HFFc6 (cell line): ENCODE measurements around the gene CGAS. TPM values are rescaled to one million over a fixed set of nuclear protein-coding genes. Genes with fewer than 3 reads are reported as not detected.
A peak's percentile ranks its signal among the peaks of the same experiment; 100 is the strongest.

Experiments used
- DNase-seq: peaks from one replicate; pipeline ENCODE4 v3.0.0-alpha.2; 2018
- H3K27ac Mint-ChIP-seq: 2 replicates; pipeline ENCODE4 v1.8.0; 2020; ENCODE audit warnings: mild to moderate bottlenecking, mixed read lengths
- H3K27me3 Mint-ChIP-seq: 2 replicates; pipeline ENCODE4 v1.8.0; 2021; ENCODE audit warnings: mild to moderate bottlenecking, moderate library complexity, mixed read lengths; ENCODE audit not compliant: insufficient read depth
- H3K36me3 Mint-ChIP-seq: 2 replicates; pipeline ENCODE4 v1.8.0; 2021; ENCODE audit warnings: low read depth, mixed read lengths
- H3K4me1 Mint-ChIP-seq: 2 replicates; pipeline ENCODE4 v1.8.0; 2020; ENCODE audit warnings: low read depth, mixed read lengths
- H3K4me3 Mint-ChIP-seq: 2 replicates; pipeline ENCODE4 v1.8.0; 2020; ENCODE audit warnings: mild to moderate bottlenecking, moderate library complexity, mixed read lengths
- H3K9me3 Mint-ChIP-seq: 2 replicates; pipeline ENCODE4 v1.8.0; 2020; ENCODE audit warnings: mild to moderate bottlenecking, mixed read lengths
- long read RNA-seq: library from polyadenylated mRNA; unstranded; transcript quantifications from one replicate; pipeline ENCODE4 v2.0.0, GENCODE V29; 2019
- total RNA-seq, 6 experiments: library from RNA; stranded (reverse); fragmentation: NEBNext Ultra II Directional; extraction: Animal tissue kit (Norgen Biotek cat#: 25700); gene quantifications; 2 replicates in 1 of 6; 3 replicates in 5 of 6; pipeline ENCODE4 v1.2.3, GENCODE V29; 2021
- TF ChIP-seq, protein P1 (sequence below): fragments of 200-600 bp; sonication (generic); IDR thresholded peaks from 2 replicates; pipeline ENCODE4 v1.5.0; 2021; ENCODE audit warnings: antibody characterized with exemption, mild to moderate bottlenecking

The CGAS gene
- 1 to 10 TPM; 3.6 to 5.3 (median 5.0) TPM for total RNA-seq
- long read RNA-seq, partial matches to known transcripts: 1 of 4 reads
- long read RNA-seq, other reads (novel, unspliced or antisense): 2 of 4 reads

DNA sequence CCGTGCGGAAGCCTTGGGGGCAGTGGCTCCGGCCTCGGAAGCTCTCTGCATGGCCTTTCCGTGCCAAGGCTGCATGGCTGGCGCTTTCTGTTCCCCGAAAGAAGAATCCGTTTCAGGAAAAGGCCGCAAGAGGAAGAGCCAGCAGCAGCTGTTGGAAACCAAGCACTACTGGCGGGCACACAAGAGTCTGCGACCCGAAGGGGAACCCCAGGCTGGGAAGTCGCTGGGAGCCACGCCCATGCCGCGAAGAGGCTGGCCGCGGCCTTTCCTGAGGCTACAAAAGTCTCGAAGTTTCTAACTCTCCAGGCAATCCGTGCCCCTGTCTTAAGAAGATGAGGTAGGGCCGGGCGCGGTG lies at the start of gene CGAS:
TSS of gene CGAS (minus strand) at position 191 of the 355 bp plus-strand sequence. CDS start at position 75, 116 bp downstream.
- peaks cover 13% of the 10 kb centered on the region for H3K36me3 Mint-ChIP-seq
- TF ChIP-seq, protein P1, sequence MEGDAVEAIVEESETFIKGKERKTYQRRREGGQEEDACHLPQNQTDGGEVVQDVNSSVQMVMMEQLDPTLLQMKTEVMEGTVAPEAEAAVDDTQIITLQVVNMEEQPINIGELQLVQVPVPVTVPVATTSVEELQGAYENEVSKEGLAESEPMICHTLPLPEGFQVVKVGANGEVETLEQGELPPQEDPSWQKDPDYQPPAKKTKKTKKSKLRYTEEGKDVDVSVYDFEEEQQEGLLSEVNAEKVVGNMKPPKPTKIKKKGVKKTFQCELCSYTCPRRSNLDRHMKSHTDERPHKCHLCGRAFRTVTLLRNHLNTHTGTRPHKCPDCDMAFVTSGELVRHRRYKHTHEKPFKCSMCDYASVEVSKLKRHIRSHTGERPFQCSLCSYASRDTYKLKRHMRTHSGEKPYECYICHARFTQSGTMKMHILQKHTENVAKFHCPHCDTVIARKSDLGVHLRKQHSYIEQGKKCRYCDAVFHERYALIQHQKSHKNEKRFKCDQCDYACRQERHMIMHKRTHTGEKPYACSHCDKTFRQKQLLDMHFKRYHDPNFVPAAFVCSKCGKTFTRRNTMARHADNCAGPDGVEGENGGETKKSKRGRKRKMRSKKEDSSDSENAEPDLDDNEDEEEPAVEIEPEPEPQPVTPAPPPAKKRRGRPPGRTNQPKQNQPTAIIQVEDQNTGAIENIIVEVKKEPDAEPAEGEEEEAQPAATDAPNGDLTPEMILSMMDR: no peak; the same call in 1 of the 2 replicates

DNA sequence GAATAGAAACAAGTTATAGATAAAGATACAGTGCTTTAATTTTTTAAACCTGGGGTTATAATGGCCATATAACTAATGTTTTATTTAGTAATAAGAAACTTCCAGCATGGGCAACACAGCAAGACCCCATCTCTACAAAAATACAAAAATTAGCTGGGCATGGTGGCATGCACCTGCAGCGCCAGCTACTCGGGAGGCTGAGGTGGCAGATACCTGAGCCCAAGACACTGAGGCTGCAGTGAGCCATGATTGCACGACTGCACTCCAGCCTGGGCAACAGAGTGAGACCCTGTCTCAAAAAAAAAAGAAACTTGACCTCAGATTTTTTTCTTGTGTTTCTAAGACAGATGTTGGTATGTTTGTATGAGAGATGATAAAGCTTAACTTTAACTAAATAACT lies 45.8 kb upstream of the CGAS start:
- H3K4me1 Mint-ChIP-seq: no peaks in the 10 kb centered on the region
- peaks cover 10% of the 10 kb centered on the region; the same call in 1 of the 2 replicates for H3K36me3 Mint-ChIP-seq
- H3K27ac Mint-ChIP-seq: no peak overlapping the region
- H3K27me3 Mint-ChIP-seq: no peaks in the 10 kb centered on the region
- no peak overlapping the region for H3K4me3 Mint-ChIP-seq
- TF ChIP-seq, protein P1: no peak
- DNase-seq: no peak
- H3K9me3 Mint-ChIP-seq: no peaks in the 10 kb centered on the region

More for the DNA sequence above, at the start of gene CGAS:
- Mint-ChIP-seq H3K4me3 (peak within 1 kb of the TSS; percentile 94), H3K4me1 (peaks cover 26% of the 10 kb centered on the region), H3K27me3 (no peaks in the 10 kb centered on the region), H3K9me3 (0 out of 2 replicates have a peak, but pooled peaks cover 5% of the 10 kb centered on the region), H3K27ac (peak within 1 kb of the TSS; percentile 83)
- DNase-seq: peak; percentile 53

- peak overlapping the region; percentile 24; the same call in 1 of the 2 replicates for H3K27ac Mint-ChIP-seq
- H3K4me3 Mint-ChIP-seq: no peak overlapping the region
- peaks cover 39% of the 10 kb centered on the region for H3K36me3 Mint-ChIP-seq
- 0 out of 2 replicates have a peak, but pooled peaks cover 6% of the 10 kb centered on the region for H3K4me1 Mint-ChIP-seq
- no peaks in the 10 kb centered on the region for H3K27me3 Mint-ChIP-seq
- DNase-seq: no peak
- H3K9me3 Mint-ChIP-seq: peaks cover 13% of the 10 kb centered on the region; the same call in 1 of the 2 replicates
- TF ChIP-seq, protein P1: no peak
Measured at GRCh38 chr6:73491377-73491776, 39.3 kb upstream of the CGAS start.

- TF ChIP-seq, protein P1: no peak
- Mint-ChIP-seq H3K27ac (no peak overlapping the region), H3K4me1 (0 out of 2 replicates have a peak, but pooled peaks cover 6% of the 10 kb centered on the region), H3K36me3 (peaks cover 42% of the 10 kb centered on the region), H3K27me3 (no peaks in the 10 kb centered on the region; the same call in 1 of the 2 replicates), H3K9me3 (peaks cover 13% of the 10 kb centered on the region; the same call in 1 of the 2 replicates), H3K4me3 (no peak overlapping the region)
- no peak for DNase-seq
Measured at GRCh38 chr6:73487473-73487872, 35.4 kb upstream of the CGAS start.

DNA sequence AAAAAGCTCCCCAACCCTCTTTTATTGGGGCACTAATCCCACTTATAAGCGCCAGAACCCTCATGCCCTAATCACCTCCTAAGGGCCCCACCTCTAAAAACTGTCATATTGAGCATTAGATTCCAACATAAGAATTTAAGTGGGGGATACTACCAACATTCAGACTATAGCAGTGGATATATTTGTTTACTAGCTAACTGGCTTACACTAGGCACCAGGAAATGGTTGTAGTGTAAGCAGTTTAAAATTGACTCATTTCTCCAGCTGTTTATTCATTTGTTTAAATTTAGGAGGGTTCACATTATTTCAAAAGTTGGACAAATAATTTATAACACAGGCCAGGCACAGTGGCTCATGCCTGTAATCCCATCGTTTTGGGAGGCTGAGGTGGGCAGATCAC lies 32.3 kb upstream of the CGAS start:
- Mint-ChIP-seq H3K27me3 (no peaks in the 10 kb centered on the region; the same call in 1 of the 2 replicates), H3K4me1 (no peaks in the 10 kb centered on the region), H3K4me3 (no peak overlapping the region), H3K36me3 (peaks cover 44% of the 10 kb centered on the region), H3K27ac (no peak overlapping the region), H3K9me3 (no peaks in the 10 kb centered on the region)
- no peak for DNase-seq
- TF ChIP-seq, protein P1: no peak
